DOHH2 (cell line): ENCODE data around the gene PRRG4.

ENCODE experiments used
- EZH2phosphoT487 ChIP-seq: fragments of 200-600 bp; sonication (generic); IDR thresholded peaks from 2 replicates; pipeline ENCODE4 v1.6.1; 2017; ENCODE audit warnings: borderline replicate concordance, mild to moderate bottlenecking, antibody characterized with exemption, low read length, moderate library complexity, mixed read lengths
- TF ChIP-seq, protein P1 (sequence below): fragments of 200-600 bp; sonication (generic); IDR thresholded peaks from one replicate; pipeline ENCODE4 v1.5.1; 2014; ENCODE audit warnings: antibody characterized with exemption, mild to moderate bottlenecking, low read depth, low read length; ENCODE audit not compliant: poor library complexity, severe bottlenecking

DNA sequence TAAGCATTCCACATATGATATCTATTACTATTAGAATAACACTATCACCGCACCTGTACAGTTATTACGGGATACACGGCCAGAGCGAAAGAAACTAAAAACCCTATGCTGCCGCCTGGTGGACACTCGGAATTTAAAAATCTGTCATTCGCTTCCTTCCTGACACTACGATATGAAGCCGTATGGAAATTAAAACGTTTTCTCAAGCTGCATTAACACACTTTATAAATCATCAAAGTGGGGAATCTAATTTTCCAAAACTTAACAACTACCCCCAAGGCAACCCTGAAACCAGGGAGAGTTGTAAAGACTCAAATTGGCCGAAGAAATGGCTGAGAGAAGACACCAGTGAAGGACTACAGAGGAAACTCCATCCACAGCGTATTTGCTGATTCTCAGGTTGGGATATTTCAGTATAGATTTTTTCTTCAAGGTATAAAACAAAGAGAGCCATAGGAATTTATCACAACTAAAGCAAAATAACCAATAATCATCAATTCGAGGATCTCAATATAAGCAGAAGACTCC is 36.7 kb upstream of the PRRG4 start:
- TF ChIP-seq, protein P1, sequence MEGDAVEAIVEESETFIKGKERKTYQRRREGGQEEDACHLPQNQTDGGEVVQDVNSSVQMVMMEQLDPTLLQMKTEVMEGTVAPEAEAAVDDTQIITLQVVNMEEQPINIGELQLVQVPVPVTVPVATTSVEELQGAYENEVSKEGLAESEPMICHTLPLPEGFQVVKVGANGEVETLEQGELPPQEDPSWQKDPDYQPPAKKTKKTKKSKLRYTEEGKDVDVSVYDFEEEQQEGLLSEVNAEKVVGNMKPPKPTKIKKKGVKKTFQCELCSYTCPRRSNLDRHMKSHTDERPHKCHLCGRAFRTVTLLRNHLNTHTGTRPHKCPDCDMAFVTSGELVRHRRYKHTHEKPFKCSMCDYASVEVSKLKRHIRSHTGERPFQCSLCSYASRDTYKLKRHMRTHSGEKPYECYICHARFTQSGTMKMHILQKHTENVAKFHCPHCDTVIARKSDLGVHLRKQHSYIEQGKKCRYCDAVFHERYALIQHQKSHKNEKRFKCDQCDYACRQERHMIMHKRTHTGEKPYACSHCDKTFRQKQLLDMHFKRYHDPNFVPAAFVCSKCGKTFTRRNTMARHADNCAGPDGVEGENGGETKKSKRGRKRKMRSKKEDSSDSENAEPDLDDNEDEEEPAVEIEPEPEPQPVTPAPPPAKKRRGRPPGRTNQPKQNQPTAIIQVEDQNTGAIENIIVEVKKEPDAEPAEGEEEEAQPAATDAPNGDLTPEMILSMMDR, result peak; percentile 80
- TF ChIP-seq EZH2phosphoT487, result no peak
